Endothelial cell of umbilical vein (primary cell): Measurements from ENCODE around the gene KL. TPM values are rescaled to one million over a fixed set of nuclear protein-coding genes. Genes with fewer than 3 reads are reported as not detected.

Experiments
- BruUV-seq: library from RNA; stranded (reverse); fragments of 400-500 nt; replicated peaks from 2 replicates; lab custom pipeline; 2021; lab: Mats Ljungman, UMichigan
- CTCF ChIA-PET: fragments of 300-600, 350-600 bp; sonication (Branson Sonifier 250); formaldehyde crosslinking; loops from one replicate; lab custom pipeline; 2021; ENCODE audit warnings: antibody characterized with exemption, inconsistent platforms; lab: Charles Lee
- POLR2A ChIA-PET: fragments of 300-600, 350-600 bp; sonication (Branson Sonifier 250); formaldehyde crosslinking; loops from one replicate; lab custom pipeline; 2021; ENCODE audit warnings: antibody characterized with exemption, inconsistent platforms; lab: Charles Lee
- DNase-seq: peaks from one replicate; pipeline ENCODE4 v3.0.0-alpha.2; 2011; ENCODE audit warnings: low read depth, low spot score
- FAIRE-seq: peaks from 2 replicates; lab custom pipeline; 2011; peaks lifted over from hg19 to GRCh38; lab: Jason Lieb, UNC
- H2AFZ ChIP-seq: 2 replicates; pipeline ENCODE4 v1.6.0; 2012; ENCODE audit warnings: low read depth, low read length, control low read depth, inconsistent platforms
- H3K27ac ChIP-seq: 2 replicates; pipeline ENCODE4 v1.5.1; 2011; ENCODE audit warnings: low read depth, mild to moderate bottlenecking, control low read depth, low read length, moderate library complexity; ENCODE audit not compliant: insufficient read depth
- H3K27me3 ChIP-seq, 2 experiments: 2 replicates each; pipeline versions ENCODE4 v1.6.0 to v1.6.1; 2011; ENCODE audit warnings: low read length in 2 of 2, mixed read lengths in 1 of 2; ENCODE audit not compliant: control insufficient read depth in 2 of 2, insufficient read depth in 2 of 2
- H3K36me3 ChIP-seq, 2 experiments: 2 replicates in 1 of 2; 3 replicates in 1 of 2; pipeline ENCODE4 v1.5.1; 2011; ENCODE audit warnings: low read length in 2 of 2, mild to moderate bottlenecking in 1 of 2, moderate library complexity in 1 of 2; ENCODE audit not compliant: control insufficient read depth in 2 of 2, insufficient read depth in 2 of 2; ENCODE audit errors: extremely low read depth in 1 of 2
- H3K4me1 ChIP-seq: 3 replicates; pipeline ENCODE4 v1.5.1; 2011; ENCODE audit warnings: mild to moderate bottlenecking, low read length; ENCODE audit not compliant: control insufficient read depth, insufficient read depth; ENCODE audit errors: extremely low read depth
- H3K4me2 ChIP-seq: 2 replicates; pipeline ENCODE4 v1.6.1; 2011; ENCODE audit warnings: low read length, control low read depth, mixed read lengths; ENCODE audit not compliant: insufficient read depth
- H3K4me3 ChIP-seq, 3 experiments: fragments of 200-600 bp in 1 of 3; sonication (generic), shearing (Covaris generic) in 1 of 3; replicated peaks in 1 of 3; 2 replicates each; pipeline ENCODE4 v1.5.1; 2011 to 2016; ENCODE audit warnings: control low read depth in 3 of 3, low read length in 3 of 3, mild to moderate bottlenecking in 2 of 3, inconsistent platforms in 1 of 3, low read depth in 1 of 3, moderate library complexity in 1 of 3; ENCODE audit not compliant: insufficient read depth in 1 of 3
- H3K79me2 ChIP-seq: 2 replicates; pipeline ENCODE4 v1.6.0; 2012; ENCODE audit warnings: low read length, inconsistent platforms; ENCODE audit not compliant: control insufficient read depth, insufficient read depth
- H3K9ac ChIP-seq: replicated peaks from 2 replicates; pipeline ENCODE3; 2011; ENCODE audit warnings: low read length, control low read depth; ENCODE audit not compliant: insufficient read depth; ENCODE audit errors: extremely low read depth
- H3K9me1 ChIP-seq: replicated peaks from 3 replicates; pipeline ENCODE4 v1.6.0; 2011; ENCODE audit warnings: mild to moderate bottlenecking, low read length; ENCODE audit not compliant: control insufficient read depth, insufficient read depth; ENCODE audit errors: extremely low read depth
- H3K9me3 ChIP-seq: replicated peaks from 2 replicates; pipeline ENCODE4 v1.5.1; 2012; ENCODE audit warnings: low read length, inconsistent platforms; ENCODE audit not compliant: control insufficient read depth, insufficient read depth
- H4K20me1 ChIP-seq: replicated peaks from 2 replicates; pipeline ENCODE3; 2011; ENCODE audit warnings: mild to moderate bottlenecking, low read length; ENCODE audit not compliant: control insufficient read depth, insufficient read depth; ENCODE audit errors: extremely low read depth
- CTCF ChIP-seq, 2 donors: IDR thresholded peaks; 1 replicate in 1 of 2; 2 replicates in 1 of 2; pipeline ENCODE4 v1.5.1; 2011; ENCODE audit warnings: low read length in 2 of 2, mild to moderate bottlenecking in 2 of 2, moderate library complexity in 2 of 2, control low read depth in 1 of 2, inconsistent platforms in 1 of 2, low read depth in 1 of 2; ENCODE audit not compliant: insufficient read depth in 1 of 2; ENCODE audit errors: extremely low read depth in 1 of 2
- EZH2 ChIP-seq: IDR thresholded peaks from 2 replicates; pipeline ENCODE4 v1.6.1; 2012; ENCODE audit warnings: borderline replicate concordance, low read depth, mild to moderate bottlenecking, moderate library complexity, low read length, inconsistent platforms; ENCODE audit not compliant: severe bottlenecking
- FOS ChIP-seq: IDR thresholded peaks from 2 replicates; pipeline ENCODE4 v1.6.1; 2011; ENCODE audit warnings: mild to moderate bottlenecking, low read length, moderate library complexity, borderline replicate concordance; ENCODE audit not compliant: insufficient read depth
- GATA2 ChIP-seq: IDR thresholded peaks from 2 replicates; pipeline ENCODE4 v1.7.0; 2011; ENCODE audit warnings: low read depth, mild to moderate bottlenecking, moderate library complexity, mixed read lengths, low read length; ENCODE audit not compliant: insufficient read length, insufficient read depth
- MAX ChIP-seq: IDR thresholded peaks from 2 replicates; pipeline ENCODE4 v1.6.1; 2011; ENCODE audit not compliant: insufficient read depth, insufficient read length
- MYC ChIP-seq: IDR thresholded peaks from one replicate; pipeline ENCODE4 v1.6.1; 2011; ENCODE audit warnings: mild to moderate bottlenecking, low read depth, low read length
- POLR2A ChIP-seq: IDR thresholded peaks from 2 replicates; pipeline ENCODE4 v1.6.1; 2012; ENCODE audit warnings: low read depth, mild to moderate bottlenecking, control low read depth, low read length
- POLR2AphosphoS5 ChIP-seq: IDR thresholded peaks from 2 replicates; pipeline ENCODE4 v1.6.1; 2012; ENCODE audit warnings: low read depth, mild to moderate bottlenecking, control low read depth, low read length, moderate library complexity; ENCODE audit not compliant: insufficient read depth
- dilution Hi-C: fragments of 300-500 bp; cut with MboI; formaldehyde crosslinking; loops from one replicate; pipeline ENCODE4 v1.15.0; 2019; ENCODE audit warnings: low sequenced_read_pairs; ENCODE audit not compliant: extremely low pct_ligation_motif_present
- intact Hi-C: fragments of 100-400 bp; cut with micrococcal nuclease; formaldehyde crosslinking; loops from one replicate; pipeline ENCODE4 v1.10.0; 2022
- polyA plus RNA-seq, 4 experiments: library from polyadenylated mRNA; depleted of rRNA in 3 of 4; stranded (reverse) in 3 of 4; unstranded in 1 of 4; fragments of >200 nt; gene quantifications; 2 replicates each; pipeline versions ENCODE4 v1.2.1 to v1.2.3, GENCODE V29; 2011 to 2012; ENCODE audit warnings: missing spikeins in 1 of 4
- total RNA-seq: library from RNA; stranded (reverse); gene quantifications from 2 replicates; pipeline ENCODE4 v1.2.3, GENCODE V29; 2021

KL gene
- total and polyA plus RNA-seq, 2 donors (not counting 3 experiments of a cell fraction or from before 2014, with no cell fraction given), result 0.01 to 0.07 TPM

GRCh38 chr13:33091415-33091774 lies 75.2 kb downstream of the KL start:
- Histone ChIP-seq H4K20me1 (no peaks in the 10 kb centered on the region), H3K4me1 (peaks cover 42% of the 10 kb centered on the region), H3K79me2 (no peaks in the 10 kb centered on the region), H3K27me3 (no peaks in the 10 kb centered on the region), H2AFZ (no peak overlapping the region), H3K9me1 (no peaks in the 10 kb centered on the region), H3K4me2 (no peak overlapping the region), H3K9ac (no peak overlapping the region), H3K9me3 (no peaks in the 10 kb centered on the region), H3K4me3 (no peak overlapping the region), H3K27ac (peak overlapping the region; percentile 53), H3K36me3 (no peaks in the 10 kb centered on the region)
- ChIA-PET CTCF (interaction anchor here (1.0 kb wide), 1 partner anchor 35 kb away, joined by 3 read pairs; no protein-coding TSS in a partner anchor), POLR2A (no interaction called here)
- no TSS peak for BruUV-seq
- FAIRE-seq (no peak), DNase-seq (no peak)
- TF ChIP-seq CTCF (IDR thresholded peaks at IDR 0.05; ENCODE audit: extremely low read depth in 1 of 2, insufficient read depth in 1 of 2, low read depth in 1 of 2, low read length in 2 of 2) (no peak), GATA2 (no peak), MYC (no peak), MAX (no peak), EZH2 (no peak), FOS (no peak), POLR2AphosphoS5 (no peak), POLR2A (no peak)
- dilution Hi-C loops, result no loop called here
- intact Hi-C loops, result loop anchor here (5.0 kb wide), 1 partner anchor 101 kb away; no protein-coding TSS in a partner anchor
